GM19239 (cell line): Measurements from ENCODE around the gene DIS3L.
"Not testable (repeated sequence)": the region's sequence is repeated elsewhere in the genome, so short reads cannot be mapped to it uniquely, and the experiment has no call there.

Source experiments
- DNase-seq: peaks from one replicate; pipeline ENCODE4 v3.0.0; 2011; ENCODE audit warnings: low spot score; ENCODE audit not compliant: insufficient read length
- FAIRE-seq: peaks from 2 replicates; lab custom pipeline; 2011; peaks lifted over from hg19 to GRCh38; lab: Jason Lieb, UNC

Gene DIS3L

GRCh38 chr15:66304425-66304824 is 11.1 kb downstream of the DIS3L start:
- not testable (repeated sequence) for FAIRE-seq, DNase-seq

- FAIRE-seq, result no peak
- no peak for DNase-seq
These were observed 13.0 kb downstream of the DIS3L start for GRCh38 chr15:66306381-66306780.

- DNase-seq (no peak), FAIRE-seq (no peak)
These were observed 15.2 kb downstream of the DIS3L start for GRCh38 chr15:66308531-66308930.

- no peak for DNase-seq
- no peak for FAIRE-seq
These were observed 16.5 kb downstream of the DIS3L start for GRCh38 chr15:66309828-66310227.

GRCh38 chr15:66310786-66311185 is 17.4 kb downstream of the DIS3L start:
- FAIRE-seq, result no peak
- no peak for DNase-seq

GRCh38 chr15:66312144-66312543 is 18.8 kb downstream of the DIS3L start:
- FAIRE-seq (no peak), DNase-seq (no peak)

GRCh38 chr15:66323312-66323928 is 30.1 kb downstream of the DIS3L start:
- FAIRE-seq (no peak), DNase-seq (no peak)

- FAIRE-seq (no peak), DNase-seq (no peak)
These were observed 32.7 kb downstream of the DIS3L start for GRCh38 chr15:66326051-66326450.

GRCh38 chr15:66327736-66328135 is 34.4 kb downstream of the DIS3L start:
- FAIRE-seq (no peak), DNase-seq (no peak)

GRCh38 chr15:66328771-66329170 is 35.4 kb downstream of the DIS3L start:
- DNase-seq (no peak), FAIRE-seq (no peak)

GRCh38 chr15:66348530-66348929 is 55.2 kb downstream of the DIS3L start:
- FAIRE-seq, DNase-seq: not testable (repeated sequence)

GRCh38 chr15:66356077-66356358 is 62.6 kb downstream of the DIS3L start:
- DNase-seq, result peak; percentile 7
- no peak for FAIRE-seq

- DNase-seq (peak; percentile 86), FAIRE-seq (peak; percentile 96)
These were observed 63.2 kb downstream of the DIS3L start, which contains the start of gene TIPIN for GRCh38 chr15:66356359-66357236. TSS of gene TIPIN (minus strand) at chr15:66356685. CDS start at chr15:66352947, 3,738 bp downstream.

GRCh38 chr15:66359740-66360139 is 66.4 kb downstream of the DIS3L start:
- no peak for DNase-seq
- peak; percentile 64 for FAIRE-seq

- not testable (repeated sequence) for DNase-seq, FAIRE-seq
These were observed 68.5 kb downstream of the DIS3L start for GRCh38 chr15:66361745-66362460.

GRCh38 chr15:66362776-66363175 is 69.4 kb downstream of the DIS3L start:
- FAIRE-seq (no peak), DNase-seq (no peak)

GRCh38 chr15:66364944-66365528 is 71.7 kb downstream of the DIS3L start:
- no peak for FAIRE-seq
- DNase-seq, result no peak

- FAIRE-seq, result peak; percentile 87
These were observed 76.6 kb downstream of the DIS3L start for GRCh38 chr15:66369773-66370651.

GRCh38 chr15:66374179-66374578 is 80.8 kb downstream of the DIS3L start:
- FAIRE-seq, result no peak

More at GRCh38 chr15:66369773-66370651, 76.6 kb downstream of the DIS3L start:
- DNase-seq, result peak; percentile 32

More at GRCh38 chr15:66374179-66374578, 80.8 kb downstream of the DIS3L start:
- DNase-seq, result no peak
